H9 (cell line): Measurements from ENCODE around the gene TPD52L2. TPM values are rescaled to one million over a fixed set of nuclear protein-coding genes. Genes with fewer than 3 reads are reported as not detected.

Experiments used
- DNase-seq: peaks from one replicate; pipeline ENCODE4 v3.0.0-alpha.2; 2017
- H2AFZ ChIP-seq: one replicate; pipeline ENCODE4 v1.6.1; 2013; ENCODE audit warnings: mild to moderate bottlenecking, low read length, control low read depth, moderate library complexity
- H2AK5ac ChIP-seq: 2 replicates; pipeline ENCODE4 v1.6.1; 2013; ENCODE audit warnings: low read length, control low read depth, mixed read lengths; ENCODE audit not compliant: insufficient read length
- H2BK120ac ChIP-seq: one replicate; pipeline ENCODE4 v1.6.1; 2013; ENCODE audit warnings: low read depth, mild to moderate bottlenecking, low read length, control low read depth, inconsistent platforms; ENCODE audit not compliant: poor library complexity, severe bottlenecking
- H2BK12ac ChIP-seq: 2 replicates; pipeline ENCODE4 v1.6.1; 2013; ENCODE audit warnings: low read length, control low read depth, mixed read lengths, low read depth; ENCODE audit not compliant: insufficient read length
- H2BK15ac ChIP-seq: 2 replicates; pipeline ENCODE4 v1.6.1; 2013; ENCODE audit warnings: low read depth, low read length, control low read depth
- H2BK20ac ChIP-seq: one replicate; pipeline ENCODE4 v1.6.1; 2013; ENCODE audit warnings: low read depth, mild to moderate bottlenecking, low read length, control low read depth, inconsistent platforms; ENCODE audit not compliant: poor library complexity, severe bottlenecking
- H2BK5ac ChIP-seq: 2 replicates; pipeline ENCODE4 v1.6.1; 2013; ENCODE audit warnings: low read length, control low read depth, mixed read lengths; ENCODE audit not compliant: insufficient read length
- H3K14ac ChIP-seq: 2 replicates; pipeline ENCODE4 v1.6.1; 2013; ENCODE audit warnings: low read length, control low read depth; ENCODE audit not compliant: insufficient read depth
- H3K18ac ChIP-seq: 2 replicates; pipeline ENCODE4 v1.6.1; 2013; ENCODE audit warnings: low read depth, mild to moderate bottlenecking, mixed read lengths, low read length, control low read depth; ENCODE audit not compliant: insufficient read length
- H3K23ac ChIP-seq: 2 replicates; pipeline ENCODE4 v1.6.1; 2013; ENCODE audit warnings: low read length, control low read depth, mixed read lengths, low read depth; ENCODE audit not compliant: insufficient read length
- H3K23me2 ChIP-seq: 2 replicates; pipeline ENCODE4 v1.6.1; 2013; ENCODE audit warnings: low read depth, mild to moderate bottlenecking, mixed read lengths, low read length, control low read depth; ENCODE audit not compliant: insufficient read length, poor library complexity, severe bottlenecking
- H3K27ac ChIP-seq: 2 replicates; pipeline ENCODE4 v1.5.1; 2013; ENCODE audit warnings: low read length, control low read depth, mixed read lengths, low read depth; ENCODE audit not compliant: insufficient read length
- H3K27me3 ChIP-seq: 2 replicates; pipeline ENCODE4 v1.6.1; 2013; ENCODE audit warnings: low read length, control low read depth, inconsistent platforms; ENCODE audit not compliant: insufficient read depth
- H3K4ac ChIP-seq: 2 replicates; pipeline ENCODE4 v1.6.1; 2013; ENCODE audit warnings: low read depth, mild to moderate bottlenecking, control low read depth, inconsistent platforms, low read length, moderate library complexity
- H3K4me1 ChIP-seq: 2 replicates; pipeline ENCODE4 v1.6.1; 2013; ENCODE audit warnings: low read length, control low read depth, inconsistent platforms; ENCODE audit not compliant: insufficient read depth
- H3K4me2 ChIP-seq: 2 replicates; pipeline ENCODE4 v1.6.1; 2013; ENCODE audit warnings: low read length, control low read depth, mixed read lengths; ENCODE audit not compliant: insufficient read length, insufficient read depth
- H3K56ac ChIP-seq: 2 replicates; pipeline ENCODE4 v1.6.1; 2013; ENCODE audit warnings: low read depth, mild to moderate bottlenecking, mixed read lengths, low read length, control low read depth; ENCODE audit not compliant: insufficient read length
- H3K79me1 ChIP-seq: 2 replicates; pipeline ENCODE4 v1.6.1; 2013; ENCODE audit warnings: low read depth, mild to moderate bottlenecking, moderate library complexity, low read length, control low read depth, inconsistent platforms; ENCODE audit not compliant: insufficient read depth, poor library complexity, severe bottlenecking
- H3K79me2 ChIP-seq: 2 replicates; pipeline ENCODE4 v1.6.1; 2013; ENCODE audit warnings: low read length, control low read depth, inconsistent platforms; ENCODE audit not compliant: insufficient read depth
- H3K9ac ChIP-seq: 2 replicates; pipeline ENCODE4 v1.6.1; 2013; ENCODE audit warnings: low read length, control low read depth, mixed read lengths; ENCODE audit not compliant: insufficient read length; ENCODE audit errors: extremely low read depth
- H3K9me3 ChIP-seq: one replicate; pipeline ENCODE4 v1.6.1; 2013; ENCODE audit warnings: low read depth, low read length, inconsistent platforms; ENCODE audit not compliant: control insufficient read depth
- H3T11ph ChIP-seq: one replicate; pipeline ENCODE4 v1.6.1; 2013; ENCODE audit warnings: mild to moderate bottlenecking, low read length, control low read depth, inconsistent platforms
- H4K20me1 ChIP-seq: one replicate; pipeline ENCODE4 v1.6.1; 2013; ENCODE audit not compliant: control insufficient read depth, insufficient read length, insufficient read depth
- H4K5ac ChIP-seq: 2 replicates; pipeline ENCODE4 v1.6.1; 2013; ENCODE audit warnings: low read depth, mild to moderate bottlenecking, mixed read lengths, low read length, control low read depth; ENCODE audit not compliant: insufficient read length
- H4K8ac ChIP-seq: replicated peaks from 2 replicates; pipeline ENCODE4 v1.6.1; 2013; ENCODE audit warnings: low read length, control low read depth, mixed read lengths, low read depth; ENCODE audit not compliant: insufficient read length
- H4K91ac ChIP-seq: 2 replicates; pipeline ENCODE4 v1.6.1; 2013; ENCODE audit warnings: low read depth, mild to moderate bottlenecking, moderate library complexity, mixed read lengths, low read length, control low read depth; ENCODE audit not compliant: insufficient read length
- H3K27ac Mint-ChIP-seq, 3 experiments: 2 replicates in 2 of 3; 3 replicates in 1 of 3; pipeline ENCODE4 v1.8.0; 2020 to 2021; ENCODE audit warnings: mixed read lengths in 3 of 3, mild to moderate bottlenecking in 1 of 3, moderate library complexity in 1 of 3
- H3K27me3 Mint-ChIP-seq: 2 replicates; pipeline ENCODE4 v1.8.0; 2021; ENCODE audit warnings: low read depth, mild to moderate bottlenecking, moderate library complexity, mixed read lengths
- H3K36me3 Mint-ChIP-seq, 3 experiments: 2 replicates in 2 of 3; 3 replicates in 1 of 3; pipeline ENCODE4 v1.8.0; 2020 to 2021; ENCODE audit warnings: low read depth in 3 of 3, mixed read lengths in 3 of 3; ENCODE audit not compliant: insufficient read depth in 1 of 3
- H3K4me1 Mint-ChIP-seq, 2 experiments: 2 replicates each; pipeline ENCODE4 v1.8.0; 2020; ENCODE audit warnings: mixed read lengths in 2 of 2
- H3K4me3 Mint-ChIP-seq, 2 experiments: 2 replicates in 1 of 2; 3 replicates in 1 of 2; pipeline ENCODE4 v1.8.0; 2020 to 2021; ENCODE audit warnings: mild to moderate bottlenecking in 2 of 2, mixed read lengths in 2 of 2, moderate library complexity in 1 of 2
- H3K9me3 Mint-ChIP-seq, 2 experiments: 2 replicates in 1 of 2; 3 replicates in 1 of 2; pipeline ENCODE4 v1.8.0; 2020; ENCODE audit warnings: mild to moderate bottlenecking in 2 of 2, mixed read lengths in 2 of 2, moderate library complexity in 1 of 2
- WGBS: extraction: QIAGEN DNeasy Blood & Tissue Kit; methylation state at CpG from one replicate; pipeline ENCODE4 v1.1.7; 2013; ENCODE audit warnings: missing lambda C conversion rate, low lambda C conversion rate, mixed read lengths; ENCODE audit not compliant: insufficient read length; ENCODE audit errors: extremely low coverage; 5-methylcytosine and 5-hydroxymethylcytosine counted together
- total RNA-seq: library from RNA; stranded (reverse); gene quantifications from 2 replicates; pipeline ENCODE4 v1.2.1, GENCODE V29; 2021
- TF ChIP-seq, protein P1 (sequence below): fragments of 200-600 bp; sonication (generic); conservative IDR thresholded peaks from 3 replicates; pipeline ENCODE4 v1.8.0; 2021; ENCODE audit warnings: antibody characterized with exemption, mild to moderate bottlenecking

The TPD52L2 gene
- total RNA-seq, 1 experiment from 2014 or later: 94.1 TPM

DNA sequence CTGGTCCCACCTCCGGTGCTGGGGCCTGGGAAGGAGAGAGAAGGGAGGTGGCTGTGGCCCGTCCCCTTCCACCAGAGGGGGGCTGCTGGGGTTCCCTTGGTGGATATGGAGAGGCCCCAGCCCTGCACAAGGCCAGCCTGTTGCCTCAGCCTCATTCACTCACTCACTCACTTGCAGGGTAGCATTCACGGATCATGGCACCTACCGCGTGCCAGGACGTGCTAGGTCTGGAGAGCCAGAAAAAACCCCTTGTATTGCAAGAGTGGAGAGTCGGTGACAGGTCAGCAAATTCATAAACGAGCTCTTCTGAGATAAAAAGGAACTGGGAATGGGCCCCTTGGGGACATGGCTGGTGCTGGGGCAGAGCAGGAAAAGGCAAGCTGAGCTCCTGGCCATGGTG lies 27.6 kb upstream of the TPD52L2 start:
- Histone ChIP-seq H4K5ac (no peak overlapping the region), H3K9ac (no peak overlapping the region), H3K9me3 (no peaks in the 10 kb centered on the region), H3K14ac (no peak overlapping the region), H3K4ac (no peak overlapping the region), H3K56ac (no peak overlapping the region), H3K18ac (no peak overlapping the region), H3K23ac (no peak overlapping the region), H3K27me3 (no peaks in the 10 kb centered on the region; the same call in 1 of the 2 replicates), H2BK5ac (no peak overlapping the region), H2BK15ac (no peak overlapping the region), H2BK12ac (no peak overlapping the region), H3K79me2 (no peaks in the 10 kb centered on the region), H3K27ac (no peak overlapping the region), H3K23me2 (no peaks in the 10 kb centered on the region), H2BK20ac (no peak overlapping the region), H3K79me1 (no peaks in the 10 kb centered on the region), H2AK5ac (no peak overlapping the region), H4K20me1 (no peaks in the 10 kb centered on the region), H4K91ac (no peak overlapping the region), H4K8ac (no peak overlapping the region), H3K4me1 (no peaks in the 10 kb centered on the region), H3T11ph (no peak overlapping the region), H2BK120ac (no peak overlapping the region), H3K4me2 (no peak overlapping the region), H2AFZ (no peak overlapping the region)
- Mint-ChIP-seq H3K4me1 (peaks cover 7 to 37% of the 10 kb centered on the region in 2 experiments), H3K27me3 (peaks cover 18% of the 10 kb centered on the region), H3K4me3 (no peak overlapping the region), H3K27ac (no peak overlapping the region), H3K36me3 (no peaks in the 10 kb centered on the region), H3K9me3 (no peaks in the 10 kb centered on the region)
- TF ChIP-seq, protein P1, sequence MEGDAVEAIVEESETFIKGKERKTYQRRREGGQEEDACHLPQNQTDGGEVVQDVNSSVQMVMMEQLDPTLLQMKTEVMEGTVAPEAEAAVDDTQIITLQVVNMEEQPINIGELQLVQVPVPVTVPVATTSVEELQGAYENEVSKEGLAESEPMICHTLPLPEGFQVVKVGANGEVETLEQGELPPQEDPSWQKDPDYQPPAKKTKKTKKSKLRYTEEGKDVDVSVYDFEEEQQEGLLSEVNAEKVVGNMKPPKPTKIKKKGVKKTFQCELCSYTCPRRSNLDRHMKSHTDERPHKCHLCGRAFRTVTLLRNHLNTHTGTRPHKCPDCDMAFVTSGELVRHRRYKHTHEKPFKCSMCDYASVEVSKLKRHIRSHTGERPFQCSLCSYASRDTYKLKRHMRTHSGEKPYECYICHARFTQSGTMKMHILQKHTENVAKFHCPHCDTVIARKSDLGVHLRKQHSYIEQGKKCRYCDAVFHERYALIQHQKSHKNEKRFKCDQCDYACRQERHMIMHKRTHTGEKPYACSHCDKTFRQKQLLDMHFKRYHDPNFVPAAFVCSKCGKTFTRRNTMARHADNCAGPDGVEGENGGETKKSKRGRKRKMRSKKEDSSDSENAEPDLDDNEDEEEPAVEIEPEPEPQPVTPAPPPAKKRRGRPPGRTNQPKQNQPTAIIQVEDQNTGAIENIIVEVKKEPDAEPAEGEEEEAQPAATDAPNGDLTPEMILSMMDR: no peak
- peak; percentile 15 for DNase-seq
- no CpG with 5 or more reads among the region's 8 CpGs for WGBS
